A549 (cell line): ENCODE results near the gene SPINDOC. TPM values are rescaled to one million over a fixed set of nuclear protein-coding genes. Genes with fewer than 3 reads are reported as not detected.

Experiments
- ATAC-seq, 2 experiments: fragments of 200-7000 bp in 1 of 2; fragments of >200 bp in 1 of 2; cut with Nextera tagmentation in 1 of 2; cut with Tn5 transposase in 1 of 2; 3 replicates each; pipeline versions ENCODE4 v1.8.0 to v1.9.1; 2018 to 2020; ENCODE audit warnings: mild to moderate bottlenecking in 1 of 2, moderate library complexity in 1 of 2
- CTCF ChIA-PET: fragments of 300-600 bp; sonication (Branson Sonifier 250); formaldehyde crosslinking; extraction: SDS; loops from one replicate; lab custom pipeline; 2021; ENCODE audit warnings: antibody characterized with exemption, inconsistent platforms; lab: Yijun Ruan, JAX
- POLR2A ChIA-PET: fragments of 350-600 bp; formaldehyde crosslinking; extraction: SDS; loops from one replicate; lab custom pipeline; 2021; ENCODE audit warnings: antibody characterized with exemption, inconsistent platforms; lab: Yijun Ruan, JAX
- DNase-seq, 2 experiments: peaks; one replicate each; pipeline versions ENCODE4 v3.0.0 to v3.0.0-alpha.2; 2011 to 2016; ENCODE audit warnings: low read depth in 1 of 2, low spot score in 1 of 2
- FAIRE-seq: peaks from 2 replicates; lab custom pipeline; 2011; peaks lifted over from hg19 to GRCh38; lab: Jason Lieb, UNC
- H3K27ac ChIP-seq, 2 experiments: fragments of >200 bp; sonication (Bioruptor Twin); formaldehyde crosslinking; 3 replicates each; pipeline ENCODE4 v1.5.1; 2016 to 2017
- H3K4me1 ChIP-seq: fragments of >200 bp; sonication (Bioruptor Twin); formaldehyde crosslinking; 3 replicates; pipeline ENCODE4 v1.6.1; 2016
- H3K4me2 ChIP-seq: fragments of >200 bp; sonication (Bioruptor Twin); formaldehyde crosslinking; 3 replicates; pipeline ENCODE4 v1.6.1; 2016
- H3K4me3 ChIP-seq: fragments of >200 bp; sonication (Bioruptor Twin); formaldehyde crosslinking; 3 replicates; pipeline ENCODE4 v1.5.1; 2016
- H3K9me3 ChIP-seq: fragments of >200 bp; sonication (Bioruptor Twin); formaldehyde crosslinking; 3 replicates; pipeline ENCODE4 v1.6.1; 2016
- CBX2 ChIP-seq: fragments of 200-600 bp; sonication (generic); IDR thresholded peaks from 2 replicates; pipeline ENCODE4 v1.6.1; 2016; ENCODE audit warnings: low read depth, mild to moderate bottlenecking, borderline replicate concordance
- CEBPB ChIP-seq, 2 experiments: fragments of >200 bp in 1 of 2; sonication (Bioruptor Twin) in 1 of 2; formaldehyde crosslinking in 1 of 2; IDR thresholded peaks; 2 replicates each; pipeline ENCODE4 v1.6.1; 2012 to 2016
- CTCF ChIP-seq: fragments of >200 bp; sonication (Bioruptor Twin); formaldehyde crosslinking; IDR thresholded peaks from 3 replicates; pipeline ENCODE4 v1.5.1; 2016
- EHF ChIP-seq: fragments of 250-450 bp; sonication (Bioruptor Pico); IDR thresholded peaks from 2 replicates; pipeline ENCODE4 v1.5.0; 2020; ENCODE audit warnings: mild to moderate bottlenecking
- EHMT2 ChIP-seq: fragments of 200-600 bp; sonication (generic); IDR thresholded peaks from 2 replicates; pipeline ENCODE4 v1.6.1; 2016; ENCODE audit warnings: antibody characterized with exemption, low read depth, mild to moderate bottlenecking, moderate library complexity
- FOSB ChIP-seq: fragments of 250-450 bp; sonication (Bioruptor Pico); IDR thresholded peaks from 2 replicates; pipeline ENCODE4 v1.5.0; 2020; ENCODE audit warnings: mild to moderate bottlenecking, moderate library complexity
- FOSL2 ChIP-seq, 2 experiments: fragments of 450-650 bp in 1 of 2; fragments of >200 bp in 1 of 2; sonication (Bioruptor Twin) in 1 of 2; formaldehyde crosslinking; IDR thresholded peaks; 2 replicates each; pipeline versions ENCODE4 v1.5.0 to v1.6.1; 2016 to 2020; ENCODE audit warnings: mild to moderate bottlenecking in 1 of 2, moderate library complexity in 1 of 2
- HDAC2 ChIP-seq: fragments of 200-600 bp; sonication (generic); IDR thresholded peaks from 2 replicates; pipeline ENCODE4 v1.6.1; 2016
- HES2 ChIP-seq: fragments of >200 bp; sonication (Bioruptor Twin); formaldehyde crosslinking; IDR thresholded peaks from 2 replicates; pipeline ENCODE4 v1.6.1; 2016
- NPAS2 ChIP-seq: fragments of 250-450 bp; sonication (Bioruptor Pico); IDR thresholded peaks from 2 replicates; pipeline ENCODE4 v1.8.0; 2022; ENCODE audit warnings: mild to moderate bottlenecking, moderate library complexity, borderline replicate concordance
- POLR2AphosphoS2 ChIP-seq: conservative IDR thresholded peaks from 2 replicates; pipeline ENCODE4 v1.6.1; 2012; ENCODE audit warnings: low read length, improper control_type of control experiment, inconsistent platforms
- RAD21 ChIP-seq, 2 experiments: fragments of >200 bp in 1 of 2; sonication (Bioruptor Twin) in 1 of 2; formaldehyde crosslinking in 1 of 2; IDR thresholded peaks in 1 of 2; conservative IDR thresholded peaks in 1 of 2; 2 replicates in 1 of 2; 3 replicates in 1 of 2; pipeline ENCODE4 v1.6.1; 2012 to 2018; ENCODE audit warnings: inconsistent platforms in 1 of 2
- RCOR1 ChIP-seq: fragments of 150-350 bp; IDR thresholded peaks from 2 replicates; pipeline ENCODE4 v1.6.1; 2014; ENCODE audit warnings: antibody characterized with exemption, low read length, low read depth
- REST ChIP-seq: fragments of 200-600 bp; sonication (generic); IDR thresholded peaks from 2 replicates; pipeline ENCODE4 v1.6.1; 2016; ENCODE audit warnings: antibody characterized with exemption, mild to moderate bottlenecking, moderate library complexity
- RFX5 ChIP-seq: fragments of 450-650 bp; IDR thresholded peaks from 2 replicates; pipeline ENCODE4 v1.7.1; 2014; ENCODE audit warnings: antibody characterized with exemption, mild to moderate bottlenecking, moderate library complexity
- SMC3 ChIP-seq: fragments of >200 bp; sonication (Bioruptor Twin); formaldehyde crosslinking; IDR thresholded peaks from 3 replicates; pipeline ENCODE4 v1.6.1; 2018; ENCODE audit warnings: inconsistent platforms
- SREBF2 ChIP-seq: fragments of 450-650 bp; IDR thresholded peaks from 2 replicates; pipeline ENCODE4 v1.6.1; 2014; ENCODE audit warnings: mild to moderate bottlenecking, moderate library complexity
- ZC3H11A ChIP-seq: fragments of 450-650 bp; IDR thresholded peaks from 2 replicates; pipeline ENCODE4 v1.6.1; 2014; ENCODE audit warnings: antibody characterized with exemption, mild to moderate bottlenecking
- ZFP36 ChIP-seq: fragments of 450-650 bp; IDR thresholded peaks from 2 replicates; pipeline ENCODE4 v1.6.1; 2014; ENCODE audit warnings: borderline replicate concordance; ENCODE audit not compliant: partially characterized antibody
- WGBS: methylation state at CpG from one replicate; pipeline ENCODE4 v1.1.6; 2017; ENCODE audit errors: missing lambda C conversion rate; 5-methylcytosine and 5-hydroxymethylcytosine counted together
- polyA plus RNA-seq, 4 experiments: library from polyadenylated mRNA; depleted of rRNA in 3 of 4; stranded (reverse); fragments of >200 nt; fragmentation: RNase III in 1 of 4; extraction: RNeasy Plus Mini Kit Qiagen cat#74134 plus additional on column Dnase treatment in 1 of 4; gene quantifications; 2 replicates in 3 of 4; 3 replicates in 1 of 4; pipeline ENCODE4 v1.2.3, GENCODE V29; 2011 to 2017

Gene SPINDOC
- polyA plus RNA-seq, 2 of the 4 experiments (the other 2 are of a cell fraction): 17.6 to 34.8 TPM

GRCh38 chr11:63829823-63830489, 16.7 kb downstream of the SPINDOC start:
- 77% methylated on average over 8 of the region's 8 CpGs for WGBS
- peak; percentile 77 to 89 for ATAC-seq
- H3K4me1 ChIP-seq: no peaks in the 10 kb centered on the region
- no peak overlapping the region for H3K4me3 ChIP-seq
- DNase-seq: peak in 1 of 2 experiments; percentile 59
- H3K27ac ChIP-seq: no peak overlapping the region
- POLR2A ChIA-PET: interaction anchor here (0.6 to 2.2 kb wide), 2 partner anchors 9 to 16 kb away, joined by 3 to 13 read pairs; partner anchors contain the start of gene MARK2
- CTCF ChIA-PET: interaction anchor here (0.6 to 15.4 kb wide), 11 partner anchors 8 to 119 kb away, joined by 3 to 129 read pairs (median 3); partner anchors contain the start of gene MARK2
- no peak overlapping the region for H3K4me2 ChIP-seq
- no peak for FAIRE-seq
- TF ChIP-seq CTCF: peak; percentile 40; the same call in 2 of the 3 replicates
- no peak for TF ChIP-seq FOSB (CRISPR knock-in tag)
- TF ChIP-seq ZC3H11A: no peak
- peak; percentile 33; the same call in 2 of the 3 replicates for TF ChIP-seq SMC3
- no peak for TF ChIP-seq HDAC2
- peak; percentile 45 to 66; a peak in 4 of 5 replicates for TF ChIP-seq RAD21 (conservative IDR thresholded peaks at IDR 0.05 in 1 of 2, IDR thresholded peaks at IDR 0.05 in 1 of 2)
- no peak for TF ChIP-seq EHMT2
- no peak for TF ChIP-seq RFX5
- no peak for TF ChIP-seq EHF (CRISPR knock-in tag)
- H3K9me3 ChIP-seq: no peaks in the 10 kb centered on the region

GRCh38 chr11:63831326-63831725, 18.1 kb downstream of the SPINDOC start:
- no peak for ATAC-seq

More at GRCh38 chr11:63831326-63831725, 18.1 kb downstream of the SPINDOC start:
- ChIA-PET CTCF (interaction anchor here (0.6 to 3.7 kb wide), 5 partner anchors 12 to 118 kb away, joined by 3 to 20 read pairs (median 4); no protein-coding TSS in a partner anchor), POLR2A (no interaction called here)
- Histone ChIP-seq H3K4me1 (no peaks in the 10 kb centered on the region), H3K4me3 (no peak overlapping the region), H3K9me3 (no peaks in the 10 kb centered on the region), H3K4me2 (no peak overlapping the region), H3K27ac (no peak overlapping the region)
- no peak for FAIRE-seq
- no peak for DNase-seq
- 81% methylated on average over 7 of the region's 7 CpGs for WGBS
- TF ChIP-seq NPAS2 (CRISPR knock-in tag) (no peak), CBX2 (no peak), ZFP36 (no peak), SREBF2 (no peak), RCOR1 (no peak), REST (no peak), HES2 (no peak), CEBPB (IDR thresholded peaks at IDR 0.05) (no peak), POLR2AphosphoS2 (no peak), EHF (CRISPR knock-in tag) (no peak), FOSL2 (IDR thresholded peaks at IDR 0.05) (no peak), FOSL2 (CRISPR knock-in tag; IDR thresholded peaks at IDR 0.05) (no peak)
